HL-60 (cell line): ENCODE results near the gene DLGAP3.

Experiments used
- CTCF ChIP-seq: IDR thresholded peaks from one replicate; pipeline ENCODE4 v1.5.1; 2011; ENCODE audit warnings: low read length, control low read depth, inconsistent platforms; ENCODE audit not compliant: insufficient read depth
- GABPA ChIP-seq: IDR thresholded peaks from 2 replicates; pipeline ENCODE4 v1.6.1; 2012; ENCODE audit warnings: low read depth
- POLR2AphosphoS5 ChIP-seq: IDR thresholded peaks from 2 replicates; pipeline ENCODE4 v1.6.1; 2012; ENCODE audit warnings: low read depth
- TF ChIP-seq, protein P1 (sequence below): IDR thresholded peaks from 2 replicates; pipeline ENCODE4 v1.6.1; 2012; ENCODE audit warnings: low read depth; ENCODE audit not compliant: insufficient replicate concordance

- TF ChIP-seq POLR2AphosphoS5: no peak
- TF ChIP-seq CTCF: no peak
- TF ChIP-seq, protein P1, sequence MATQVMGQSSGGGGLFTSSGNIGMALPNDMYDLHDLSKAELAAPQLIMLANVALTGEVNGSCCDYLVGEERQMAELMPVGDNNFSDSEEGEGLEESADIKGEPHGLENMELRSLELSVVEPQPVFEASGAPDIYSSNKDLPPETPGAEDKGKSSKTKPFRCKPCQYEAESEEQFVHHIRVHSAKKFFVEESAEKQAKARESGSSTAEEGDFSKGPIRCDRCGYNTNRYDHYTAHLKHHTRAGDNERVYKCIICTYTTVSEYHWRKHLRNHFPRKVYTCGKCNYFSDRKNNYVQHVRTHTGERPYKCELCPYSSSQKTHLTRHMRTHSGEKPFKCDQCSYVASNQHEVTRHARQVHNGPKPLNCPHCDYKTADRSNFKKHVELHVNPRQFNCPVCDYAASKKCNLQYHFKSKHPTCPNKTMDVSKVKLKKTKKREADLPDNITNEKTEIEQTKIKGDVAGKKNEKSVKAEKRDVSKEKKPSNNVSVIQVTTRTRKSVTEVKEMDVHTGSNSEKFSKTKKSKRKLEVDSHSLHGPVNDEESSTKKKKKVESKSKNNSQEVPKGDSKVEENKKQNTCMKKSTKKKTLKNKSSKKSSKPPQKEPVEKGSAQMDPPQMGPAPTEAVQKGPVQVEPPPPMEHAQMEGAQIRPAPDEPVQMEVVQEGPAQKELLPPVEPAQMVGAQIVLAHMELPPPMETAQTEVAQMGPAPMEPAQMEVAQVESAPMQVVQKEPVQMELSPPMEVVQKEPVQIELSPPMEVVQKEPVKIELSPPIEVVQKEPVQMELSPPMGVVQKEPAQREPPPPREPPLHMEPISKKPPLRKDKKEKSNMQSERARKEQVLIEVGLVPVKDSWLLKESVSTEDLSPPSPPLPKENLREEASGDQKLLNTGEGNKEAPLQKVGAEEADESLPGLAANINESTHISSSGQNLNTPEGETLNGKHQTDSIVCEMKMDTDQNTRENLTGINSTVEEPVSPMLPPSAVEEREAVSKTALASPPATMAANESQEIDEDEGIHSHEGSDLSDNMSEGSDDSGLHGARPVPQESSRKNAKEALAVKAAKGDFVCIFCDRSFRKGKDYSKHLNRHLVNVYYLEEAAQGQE: no peak
- no peak for TF ChIP-seq GABPA
These were observed 47.7 kb upstream of the DLGAP3 start for GRCh38 chr1:34977210-34977471.
